NCI-H226 (cell line): ENCODE data around the gene CLDN3.

Source experiments
- DNase-seq: peaks from one replicate; pipeline ENCODE4 v3.0.0-alpha.2; 2015

The CLDN3 gene

DNA sequence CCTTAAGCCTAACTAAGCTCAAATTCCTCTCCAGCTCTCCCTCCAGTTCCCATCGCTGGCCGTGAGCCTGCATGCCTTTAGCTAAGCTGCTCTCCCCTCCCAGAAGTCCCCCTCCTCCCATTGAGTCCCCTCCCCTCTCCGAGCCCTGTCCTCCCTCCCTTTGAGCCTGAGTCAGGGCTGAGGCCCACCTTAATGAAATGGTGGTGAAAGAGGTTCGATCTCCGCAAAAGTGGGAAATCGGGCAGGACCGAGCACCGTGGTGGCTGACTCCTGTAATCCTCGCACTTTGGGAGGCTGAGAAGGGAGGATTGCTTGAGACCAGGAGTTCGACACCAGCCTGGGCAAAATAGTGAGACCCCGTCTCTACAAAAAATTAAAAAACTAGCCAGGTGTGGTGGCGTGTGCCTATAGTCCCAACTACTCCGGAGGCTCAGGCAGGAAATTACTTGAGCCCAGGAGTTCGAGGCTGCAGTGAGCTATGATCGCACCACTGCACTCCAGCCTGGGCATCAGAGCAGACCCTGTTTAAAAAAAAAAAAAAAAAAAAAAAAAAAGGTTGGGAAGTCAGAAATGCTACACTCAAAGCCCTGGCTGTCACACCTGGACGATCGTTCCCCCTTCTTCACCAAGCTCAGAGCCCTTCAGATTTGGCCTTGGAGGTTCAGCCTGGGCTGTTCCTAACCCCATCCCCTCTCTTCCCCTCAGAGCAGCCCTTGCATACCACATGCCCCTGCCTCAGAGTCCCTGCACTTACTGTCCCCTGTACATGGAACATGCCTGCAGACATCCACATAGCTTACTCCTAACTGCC, 995 bp upstream of the CLDN3 start:
- DNase-seq: no peak

DNA sequence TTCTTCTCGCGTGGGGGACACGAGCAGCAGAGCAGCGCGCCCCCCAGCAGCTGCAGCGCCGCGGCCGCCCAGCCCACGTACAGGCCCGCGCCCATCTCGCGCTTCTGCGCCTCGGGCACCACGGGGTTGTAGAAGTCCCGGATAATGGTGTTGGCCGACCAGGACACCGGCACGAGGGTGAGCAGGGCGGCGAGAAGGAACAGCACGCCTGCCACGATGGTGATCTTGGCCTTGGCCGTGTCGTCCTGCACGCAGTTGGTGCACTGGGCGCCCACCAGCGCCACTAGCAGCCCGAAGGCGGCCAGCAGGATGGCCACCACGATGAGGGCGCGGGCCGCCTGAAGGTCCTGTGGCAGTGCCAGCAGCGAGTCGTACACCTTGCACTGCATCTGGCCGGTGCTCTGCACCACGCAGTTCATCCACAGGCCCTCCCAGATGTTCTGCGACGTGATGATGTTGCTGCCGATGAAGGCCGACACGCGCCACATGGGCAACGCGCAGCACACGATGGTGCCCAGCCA, 529 bp downstream of the CLDN3 start:
- no peak for DNase-seq

DNA sequence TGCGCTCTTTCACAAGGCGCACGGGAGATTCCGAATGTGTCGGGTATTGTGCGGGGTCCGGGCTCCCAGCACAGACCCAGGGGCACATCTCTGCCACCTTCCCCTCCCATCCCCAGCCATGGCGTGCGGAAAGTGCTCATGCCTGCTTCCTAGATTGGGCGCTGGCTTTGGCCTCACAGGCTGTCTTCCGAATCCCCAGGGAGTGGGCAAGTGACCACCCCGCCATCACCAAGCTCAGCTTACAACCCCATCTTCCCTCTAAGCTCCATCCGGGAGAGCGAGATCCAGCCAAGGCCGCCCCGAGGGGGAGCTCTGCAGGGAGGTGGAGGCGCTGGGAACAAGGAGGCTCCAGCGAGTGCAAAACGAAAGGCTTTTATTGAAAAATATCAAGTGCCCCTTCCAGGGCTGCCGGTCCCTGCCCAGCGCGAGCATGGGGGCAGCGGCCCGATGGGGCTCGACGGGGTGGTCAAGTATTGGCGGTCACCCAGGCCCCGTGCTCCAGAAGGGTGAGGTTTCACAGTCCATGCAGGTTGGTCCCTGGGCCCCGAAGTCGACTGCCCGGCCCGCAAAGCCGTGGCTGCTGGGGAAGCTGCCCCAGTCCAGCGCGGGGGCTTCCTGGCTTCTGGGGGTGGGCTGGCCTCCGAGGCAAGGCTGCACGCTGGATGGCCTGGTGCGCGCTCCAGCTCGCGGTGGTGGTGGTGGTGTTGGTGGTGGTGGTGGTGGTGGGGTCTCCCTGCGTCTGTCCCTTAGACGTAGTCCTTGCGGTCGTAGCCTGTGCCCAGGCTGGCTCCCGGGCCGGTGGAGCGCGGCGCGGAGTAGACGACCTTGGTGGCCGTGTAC, 1.2 kb downstream of the CLDN3 start:
- no peak for DNase-seq

DNA sequence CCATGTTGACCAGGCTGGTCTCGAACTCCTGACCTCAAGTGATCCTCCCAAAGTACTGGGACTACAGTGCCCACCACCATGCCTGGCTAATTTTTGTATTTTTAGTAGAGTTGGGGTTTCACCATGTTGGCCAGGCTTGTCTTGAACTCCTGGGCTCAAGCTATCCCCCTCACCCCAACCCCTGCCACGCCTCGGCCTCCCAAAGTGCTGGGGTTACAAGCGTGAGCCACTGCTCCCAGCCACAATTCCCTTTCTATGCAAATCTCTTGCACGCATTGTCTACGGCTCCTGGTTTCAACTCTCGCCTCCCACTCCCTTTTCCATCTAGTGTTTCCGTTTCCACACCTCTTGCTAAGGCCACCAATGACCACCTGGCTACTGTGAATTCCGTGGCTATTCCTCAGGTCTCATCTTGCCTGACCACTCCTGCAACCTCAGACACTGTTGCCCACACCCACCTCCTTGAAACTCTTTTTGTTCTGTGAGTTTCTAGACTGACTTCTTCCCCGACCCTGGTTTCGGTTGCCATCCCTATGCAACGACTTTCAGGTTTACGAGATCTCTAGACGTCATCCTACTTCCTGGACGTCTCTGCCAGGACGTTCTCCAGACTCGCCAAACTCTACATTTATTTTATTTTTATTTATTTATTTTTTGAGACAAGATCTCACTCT, 3.4 kb downstream of the CLDN3 start:
- no peak for DNase-seq

DNA sequence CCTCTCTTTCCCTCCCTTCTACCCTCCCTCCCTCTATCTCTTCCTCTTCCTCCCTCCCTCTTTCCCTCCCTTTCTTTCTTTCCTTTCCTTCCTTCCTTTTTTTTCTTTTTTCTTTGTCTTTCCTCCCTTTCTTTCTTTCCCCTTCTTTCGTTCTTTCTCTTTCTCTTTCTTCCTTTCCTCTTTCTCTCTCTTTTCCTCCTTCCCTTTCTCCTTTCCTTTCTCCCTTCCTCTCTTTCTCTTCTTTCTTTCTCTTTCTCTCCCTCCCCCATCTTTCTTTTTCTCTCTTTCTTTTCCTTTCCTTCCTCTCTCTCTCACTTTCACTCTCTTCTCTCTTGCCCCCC, 7.4 kb downstream of the CLDN3 start:
- DNase-seq: no peak

DNA sequence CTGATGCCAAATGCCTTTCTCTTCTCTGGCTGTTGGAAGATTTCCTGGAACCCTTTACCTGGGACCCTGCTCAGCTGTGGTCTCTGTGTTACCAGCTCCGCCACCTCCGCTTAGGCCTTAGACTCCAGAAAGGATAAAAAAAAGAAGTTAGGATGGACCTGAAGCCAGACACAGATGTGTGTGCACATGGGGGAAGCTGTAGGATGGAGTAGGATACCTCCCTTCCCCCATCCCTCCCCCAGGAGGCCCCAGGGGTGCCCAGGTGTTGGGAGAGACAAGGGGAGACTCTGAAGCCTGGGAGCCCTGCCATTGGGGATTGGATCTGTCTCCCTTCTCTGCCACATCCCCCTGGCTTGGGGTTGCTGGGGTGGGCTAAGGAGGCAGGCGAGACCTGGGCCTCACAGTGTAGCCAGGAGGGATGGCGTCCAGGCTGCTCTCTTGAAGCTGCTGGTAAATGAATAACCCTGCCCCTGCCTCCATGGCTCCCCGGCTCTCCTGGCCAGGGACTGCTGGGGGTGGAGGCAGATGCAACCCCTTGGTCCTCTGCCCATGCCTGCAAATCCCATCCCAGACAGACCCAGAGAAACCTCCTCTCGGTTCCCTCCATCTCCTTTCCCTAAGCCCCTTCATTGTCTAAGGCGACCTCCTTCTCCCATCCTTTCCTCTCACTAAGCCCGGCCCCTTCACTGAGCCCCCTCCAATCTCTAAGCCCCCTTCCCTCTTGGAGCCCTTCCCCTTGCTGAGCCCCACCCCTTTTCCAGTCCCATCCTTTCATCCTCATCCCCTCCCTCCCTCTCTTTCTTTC, 8.0 kb downstream of the CLDN3 start:
- DNase-seq: no peak

DNA sequence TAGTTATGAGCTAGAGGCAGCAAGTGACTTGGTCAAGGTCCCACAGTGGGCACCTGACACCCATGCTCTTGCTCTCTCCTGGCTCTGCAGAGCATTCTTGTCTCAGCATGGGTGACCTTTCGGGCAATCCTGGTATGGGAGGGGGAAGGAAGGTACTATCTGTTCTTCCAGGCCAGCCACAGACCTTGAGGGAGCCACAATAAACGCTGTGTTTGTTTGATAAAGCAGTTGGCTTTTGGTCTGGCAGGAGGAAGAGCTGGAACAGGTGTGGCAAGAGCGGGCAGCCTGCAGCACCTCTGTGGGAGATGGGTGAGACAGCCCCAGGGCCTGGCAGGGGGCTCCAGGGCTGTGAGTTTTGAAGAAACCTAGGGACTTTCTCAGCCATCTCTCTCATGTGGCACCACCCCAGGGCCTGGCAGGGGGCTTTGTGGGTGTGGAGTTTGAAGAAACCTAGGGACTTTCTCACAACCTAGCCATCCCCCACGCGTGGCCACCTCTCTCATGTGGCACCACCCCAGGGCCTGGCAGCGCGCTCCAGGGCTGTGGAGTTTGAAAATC, 11.4 kb downstream of the CLDN3 start:
- DNase-seq: no peak

DNA sequence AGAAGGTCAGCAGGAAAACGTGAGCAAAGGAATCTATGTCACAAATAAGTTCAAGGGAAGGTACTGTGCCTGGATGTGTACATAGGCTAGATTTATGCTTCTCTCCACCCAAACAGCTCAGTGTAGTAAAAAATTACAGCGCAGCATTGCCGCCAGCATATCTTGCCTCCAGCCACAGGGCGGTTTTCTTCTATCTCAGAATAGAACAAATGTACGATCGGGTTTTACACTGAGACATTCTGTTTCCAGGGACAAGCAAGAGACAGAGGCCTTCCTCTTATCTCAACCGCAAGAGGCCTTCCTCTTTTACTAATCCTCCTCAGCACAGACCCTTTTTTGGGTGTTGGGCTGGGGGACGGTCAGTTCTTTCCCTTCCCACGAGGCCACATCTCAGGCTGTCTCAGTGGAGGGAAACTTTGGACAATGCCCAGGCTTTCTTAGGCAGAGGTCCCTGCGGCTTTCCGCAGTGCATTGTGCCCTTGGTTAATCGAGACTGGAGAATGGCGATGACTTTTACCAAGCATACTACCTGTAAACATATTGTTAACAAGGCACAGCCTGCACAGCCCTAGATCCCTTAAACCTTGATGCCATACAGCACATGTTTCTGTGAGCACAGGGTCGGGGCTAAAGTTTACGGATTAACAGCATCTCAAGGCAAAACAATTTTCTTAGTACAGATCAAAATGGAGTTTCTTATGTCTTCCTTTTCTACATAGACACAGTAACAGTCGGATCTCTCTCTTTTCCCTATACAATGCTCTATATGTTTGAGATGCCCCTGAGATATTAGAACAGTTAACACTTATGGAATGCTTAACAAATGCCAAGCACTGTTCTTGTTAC, 19.9 kb downstream of the CLDN3 start:
- DNase-seq: no peak

DNA sequence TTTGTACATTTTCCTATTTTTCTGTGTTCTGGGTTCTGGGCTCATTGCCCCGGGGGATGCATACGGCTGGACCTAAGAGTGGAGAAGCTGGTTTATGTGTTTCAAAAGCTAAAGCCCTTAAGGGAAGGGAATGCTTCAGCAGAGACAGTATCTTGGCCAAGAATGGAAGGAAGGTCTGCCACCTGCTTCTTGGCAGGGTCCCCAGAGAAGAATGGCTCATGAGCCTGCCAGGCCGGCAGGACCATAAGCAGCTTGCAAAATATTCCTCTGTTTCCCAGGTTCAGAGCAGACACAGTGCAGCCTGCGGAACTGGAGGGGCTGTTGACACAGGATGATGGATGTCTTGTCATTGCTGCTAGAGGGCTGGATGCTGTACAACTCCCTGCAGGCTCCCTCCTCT, 23.7 kb downstream of the CLDN3 start:
- DNase-seq: no peak

DNA sequence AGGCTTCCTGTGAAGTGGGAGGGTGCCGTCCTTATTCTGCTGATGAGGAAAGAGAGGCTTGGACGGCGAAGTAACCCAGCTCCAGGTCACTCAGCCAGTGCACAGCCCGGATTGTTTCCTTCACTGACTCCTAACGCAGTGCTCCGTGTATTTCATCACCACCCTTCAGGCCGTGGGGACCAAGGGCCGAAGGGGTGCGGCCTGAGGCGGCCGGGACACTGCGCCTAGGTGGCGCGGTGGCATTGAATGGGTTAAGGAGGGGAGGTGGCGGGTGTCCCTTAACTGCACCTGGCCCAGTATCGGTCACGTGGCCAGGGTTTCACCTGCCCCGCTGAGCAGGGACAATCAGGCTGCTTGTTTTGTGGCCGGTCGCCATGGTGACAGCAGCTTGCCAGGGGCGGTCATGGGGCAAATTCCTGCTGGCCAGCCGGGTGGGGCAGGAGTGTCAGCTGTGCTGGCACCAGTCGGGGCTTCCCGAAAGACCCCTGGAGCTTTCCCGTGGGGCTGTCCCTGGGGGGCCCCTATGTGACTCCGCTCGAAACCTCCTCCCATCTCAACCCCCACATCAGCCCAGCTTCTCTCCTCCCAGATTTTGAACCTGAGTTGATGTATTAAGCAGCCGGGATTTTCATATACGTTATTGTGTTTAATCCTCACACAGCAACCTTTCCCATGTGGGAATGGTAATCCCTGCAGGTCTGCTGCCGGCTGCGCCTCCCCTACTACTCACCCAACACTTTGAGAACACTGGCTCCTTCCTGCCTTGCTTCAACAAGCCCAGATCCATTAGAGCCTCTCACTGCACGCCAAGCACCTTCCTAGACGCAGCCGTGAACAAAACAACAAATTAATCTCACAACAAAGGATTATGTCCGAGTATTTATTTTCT, 27.1 kb downstream of the CLDN3 start:
- no peak for DNase-seq

DNA sequence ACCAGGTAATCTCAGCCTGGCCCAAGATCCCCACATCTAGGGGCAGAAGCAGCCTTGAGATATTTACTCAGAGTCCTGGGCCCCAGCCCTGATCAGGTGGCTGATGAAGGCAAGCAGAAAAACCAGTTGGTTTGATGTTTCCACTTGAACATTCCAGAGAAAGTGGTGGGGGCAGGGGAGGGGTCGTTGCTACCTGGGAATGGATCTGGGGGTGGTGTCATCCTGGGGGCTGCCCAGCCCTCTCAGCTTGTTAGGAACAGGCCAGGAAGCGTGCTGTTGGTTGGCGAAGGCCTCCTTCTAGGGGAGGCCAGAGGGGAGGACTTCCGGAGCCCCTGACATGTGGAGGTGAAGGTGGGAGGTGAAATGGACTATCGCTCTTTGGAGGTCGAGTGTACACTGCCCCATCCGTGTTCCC, 27.7 kb downstream of the CLDN3 start:
- no peak for DNase-seq

DNA sequence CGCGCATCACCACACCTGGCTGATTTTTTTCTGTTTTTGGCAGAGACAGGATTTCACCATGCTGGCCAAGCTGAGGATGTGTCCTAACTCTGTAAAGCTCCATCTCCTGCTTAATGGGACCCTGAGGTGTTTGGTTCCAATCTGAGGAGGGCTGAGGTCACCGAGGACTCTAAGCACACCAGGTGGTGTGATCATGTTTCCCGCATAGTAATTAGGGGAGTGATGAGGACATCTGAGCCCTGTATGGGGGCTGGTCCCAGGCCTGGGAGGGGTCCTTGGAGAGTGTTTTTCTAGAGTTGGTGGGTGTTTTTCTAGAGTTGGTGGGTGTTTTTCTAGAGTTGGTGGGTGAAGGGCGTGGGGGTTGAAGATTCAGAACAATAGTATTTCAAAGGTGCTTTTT, 28.5 kb downstream of the CLDN3 start:
- no peak for DNase-seq

DNA sequence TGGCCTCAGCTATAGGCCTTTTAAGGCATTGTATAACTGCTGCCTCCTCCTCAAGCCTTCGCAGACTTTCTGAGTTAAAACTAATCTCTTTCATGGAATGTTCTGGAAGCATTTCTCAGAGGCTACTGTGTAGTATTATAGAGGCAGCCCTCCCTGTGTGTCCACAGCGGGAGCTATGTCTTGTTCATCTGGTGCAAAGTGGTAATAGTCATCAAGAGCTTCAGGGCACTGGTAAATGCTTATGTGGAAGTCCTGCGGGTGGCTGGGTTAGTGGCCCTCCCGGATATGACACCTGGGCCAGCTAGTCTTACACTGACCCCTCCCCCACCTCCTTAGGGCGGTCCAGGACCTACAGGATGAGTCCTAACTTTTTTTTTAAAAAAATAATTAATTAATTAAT, 29.3 kb downstream of the CLDN3 start:
- DNase-seq: no peak

DNA sequence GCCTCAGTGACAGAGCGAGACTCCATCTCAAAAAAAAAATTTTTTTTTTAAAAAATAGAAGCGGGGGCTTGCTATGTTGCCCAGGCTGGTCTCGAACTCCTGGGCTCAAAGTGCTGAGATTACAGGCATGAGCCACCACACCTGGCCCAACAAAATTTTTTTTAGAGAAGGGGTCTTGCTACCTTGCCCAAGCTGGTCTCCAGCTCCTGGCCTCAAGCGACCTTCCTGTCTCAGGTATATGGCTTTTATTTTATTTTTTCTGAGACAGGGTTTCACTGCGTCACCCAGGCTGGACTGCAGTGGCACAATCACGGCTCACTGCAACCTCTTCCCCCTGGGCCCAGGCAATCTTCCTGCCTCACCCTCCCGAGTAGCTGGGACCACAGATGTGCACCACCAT, 29.9 kb downstream of the CLDN3 start:
- DNase-seq: no peak

DNA sequence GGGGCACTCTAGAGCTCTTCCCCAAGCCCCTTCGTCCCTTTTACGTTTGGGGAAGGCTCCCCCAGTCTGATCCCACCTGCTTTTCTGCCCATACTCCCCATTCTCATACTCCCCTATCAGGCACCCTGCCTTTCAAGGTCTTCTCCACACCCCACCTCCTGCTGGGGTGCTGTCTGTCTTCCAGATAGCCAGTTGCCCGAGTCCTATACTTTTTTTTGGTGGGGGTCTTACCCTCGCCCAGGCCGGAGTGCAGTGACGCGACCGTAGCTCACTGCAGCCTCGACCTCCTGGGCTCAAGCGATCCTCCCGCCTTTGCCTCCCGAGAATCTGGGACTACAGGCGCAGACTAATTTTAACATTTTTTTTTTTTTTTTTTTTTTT, 30.7 kb downstream of the CLDN3 start:
- no peak for DNase-seq

DNA sequence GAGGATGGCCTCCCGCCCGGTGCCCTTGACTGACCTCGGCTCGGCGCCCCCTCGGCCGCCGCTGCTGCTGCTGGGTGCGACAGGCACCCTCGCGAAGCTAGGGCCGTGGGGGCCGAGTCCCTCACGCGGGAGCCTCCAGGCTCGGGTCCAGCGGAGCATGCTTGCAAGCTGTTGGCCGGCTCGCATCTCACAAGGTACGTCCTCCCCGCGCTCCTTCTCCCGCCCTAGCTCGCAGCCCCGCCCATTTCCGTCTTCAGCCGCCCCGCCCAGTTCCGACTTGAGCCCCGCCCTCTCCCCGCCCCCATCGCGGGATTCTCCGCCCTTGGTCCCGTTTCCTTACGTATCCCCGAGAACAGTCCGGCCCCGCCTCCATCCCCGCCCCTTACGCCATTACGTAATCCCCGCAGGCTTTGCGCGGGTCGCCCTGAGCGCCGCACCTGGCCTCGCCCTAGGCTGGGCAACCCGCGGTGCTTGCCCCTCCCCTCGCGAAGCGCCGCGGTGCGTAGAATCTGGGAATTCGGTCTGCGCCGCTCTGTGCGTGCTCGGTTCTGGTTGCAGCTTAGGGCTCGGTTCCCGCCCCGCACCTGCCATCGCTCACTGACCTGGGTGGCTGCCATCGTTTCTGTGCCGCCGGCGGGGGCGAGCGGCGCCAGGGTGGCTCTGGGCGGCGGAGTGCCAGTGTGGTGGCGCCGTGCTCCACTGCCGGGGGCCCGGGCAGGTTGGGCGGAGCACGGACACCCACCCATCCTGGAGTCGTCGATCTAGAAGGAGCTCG, 31.3 kb downstream of the CLDN3 start, which contains the start of gene ABHD11:
Gene ABHD11 (minus strand): TSS at position 191 of the 775 bp plus-strand sequence. CDS start 32 bp downstream, at position 159.
- peak; percentile 88 for DNase-seq

DNA sequence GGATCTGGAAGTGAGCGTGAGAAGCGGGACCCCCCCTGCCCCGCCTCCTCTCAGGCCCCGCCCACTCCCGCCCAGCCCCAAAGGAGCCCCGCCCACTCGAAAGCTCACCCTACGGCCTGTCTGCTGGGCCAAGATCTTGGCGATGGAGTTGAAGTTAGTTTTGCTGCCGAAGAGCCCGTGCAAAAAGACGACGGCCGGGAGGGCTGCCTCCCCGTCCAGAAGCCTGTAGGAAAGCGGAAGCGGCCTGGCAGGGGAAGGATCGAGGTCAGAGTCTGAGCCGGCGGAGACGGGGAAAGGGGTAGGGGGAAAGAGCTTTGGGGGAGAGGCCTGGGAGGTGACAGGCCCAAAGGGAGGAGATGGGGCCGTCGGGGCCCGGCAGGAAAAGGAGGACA, 31.9 kb downstream of the CLDN3 start:
- DNase-seq: peak; percentile 39

DNA sequence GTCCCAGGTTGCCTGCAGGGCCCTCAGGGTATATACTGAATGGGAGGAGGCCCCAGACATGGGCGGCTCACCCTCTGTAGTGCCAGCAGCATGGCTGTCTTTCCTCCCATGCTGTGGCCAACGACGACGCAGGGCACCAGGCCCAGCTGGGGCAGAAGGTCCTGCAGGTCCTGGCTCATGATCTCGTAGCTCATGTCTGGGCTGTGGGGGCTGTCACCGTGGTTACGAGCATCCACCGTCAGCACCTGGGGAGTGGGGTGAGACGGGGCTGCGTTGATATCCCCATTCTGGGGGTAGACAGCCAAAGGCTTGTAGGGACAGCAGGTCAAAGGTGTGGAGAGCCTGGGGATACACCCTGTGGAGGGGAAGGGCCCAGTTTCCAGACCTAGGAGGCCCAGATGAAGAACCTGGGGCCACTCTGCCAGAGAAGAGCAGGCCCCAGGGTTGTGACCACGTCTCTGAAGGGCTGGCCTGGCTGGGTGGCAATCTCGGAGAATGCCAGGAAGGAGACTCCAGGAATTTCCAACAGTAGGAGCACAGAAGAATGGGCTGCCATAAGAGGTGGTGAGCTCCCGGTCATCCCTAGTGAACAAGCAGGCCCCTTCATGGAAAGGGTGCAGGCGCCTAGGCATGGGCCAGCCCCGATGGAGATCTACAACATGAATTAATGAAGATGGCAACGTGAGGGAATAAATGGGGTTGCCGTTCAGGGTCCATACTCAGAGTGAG, 32.4 kb downstream of the CLDN3 start:
- DNase-seq: no peak

DNA sequence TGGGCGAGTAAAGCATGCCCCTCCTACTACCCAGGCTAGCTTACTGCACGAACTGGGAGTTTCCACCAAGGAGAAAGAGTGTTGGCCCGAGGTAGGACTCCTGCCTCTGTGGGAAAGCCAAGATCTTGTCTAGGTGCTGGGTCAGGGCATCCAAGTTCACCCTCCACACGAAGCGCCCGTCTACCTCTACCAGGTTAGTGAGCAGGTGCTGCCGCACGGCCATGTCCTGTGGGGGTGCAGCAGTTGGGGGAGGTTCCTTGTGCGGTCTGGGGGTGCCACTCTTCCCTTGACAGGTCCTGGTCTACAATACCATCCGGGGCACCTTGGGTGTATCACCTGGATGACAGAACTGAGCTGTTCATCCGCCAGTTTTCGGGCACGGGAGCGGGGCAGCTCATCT, 33.2 kb downstream of the CLDN3 start:
- no peak for DNase-seq
